ENCODE measurements around the gene ZBTB38. TPM values are rescaled to one million over a fixed set of nuclear protein-coding genes. Genes with fewer than 3 reads are reported as not detected.
A peak's percentile ranks its signal among the peaks of the same experiment; 100 is the strongest.

The ZBTB38 gene
- total and polyA plus RNA-seq, 2 of the 13 experiments (the other 11 are each of a cell fraction or from before 2014, with no cell fraction given): 26.8 to 51.7 TPM

DNA sequence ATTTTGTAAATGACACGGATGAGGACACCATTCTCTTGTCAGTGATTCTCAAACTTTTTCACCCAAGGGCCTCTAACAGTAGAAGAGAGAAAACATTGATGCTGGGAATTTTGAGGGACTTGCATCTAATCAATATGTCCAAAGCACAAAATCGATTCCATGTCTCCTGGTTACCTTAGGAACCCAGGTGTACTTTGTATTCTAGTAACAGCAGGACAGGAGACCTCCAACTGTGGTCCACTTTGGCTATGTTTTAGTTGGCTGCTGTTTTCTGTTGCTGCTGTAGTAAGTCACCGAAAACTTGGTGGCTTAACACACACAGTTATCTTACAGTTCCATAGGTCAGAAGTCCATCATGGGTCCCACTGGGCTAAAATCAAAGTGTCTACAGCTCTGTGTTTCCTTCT is 24.4 kb upstream of the ZBTB38 start (continued):
- no peak for TF ChIP-seq TAF15 (IDR thresholded peaks at IDR 0.05; ENCODE audit: low read depth, low read length, poor library complexity, severe bottlenecking)
- no peak for TF ChIP-seq MYNN (CRISPR knock-in tag; IDR thresholded peaks at IDR 0.05; ENCODE audit: low read depth)
- peak; percentile 75 for TF ChIP-seq GATAD2A (CRISPR knock-in tag; IDR thresholded peaks at IDR 0.05)
- TF ChIP-seq ZNF619 (CRISPR knock-in tag; IDR thresholded peaks at IDR 0.05): no peak
- TF ChIP-seq DMAP1 (CRISPR knock-in tag; IDR thresholded peaks at IDR 0.05): no peak
- TF ChIP-seq STAG1 (CRISPR knock-in tag; IDR thresholded peaks at IDR 0.05): no peak
- TF ChIP-seq CREB1 (IDR thresholded peaks at IDR 0.05): no peak
- TF ChIP-seq CREB1 (CRISPR knock-in tag; IDR thresholded peaks at IDR 0.05): 0 out of 2 replicates have a peak, but pooled peaks have one; percentile 28
- TF ChIP-seq ZNF674 (CRISPR knock-in tag; IDR thresholded peaks at IDR 0.05; ENCODE audit: low read depth): no peak
- TF ChIP-seq, protein P1, sequence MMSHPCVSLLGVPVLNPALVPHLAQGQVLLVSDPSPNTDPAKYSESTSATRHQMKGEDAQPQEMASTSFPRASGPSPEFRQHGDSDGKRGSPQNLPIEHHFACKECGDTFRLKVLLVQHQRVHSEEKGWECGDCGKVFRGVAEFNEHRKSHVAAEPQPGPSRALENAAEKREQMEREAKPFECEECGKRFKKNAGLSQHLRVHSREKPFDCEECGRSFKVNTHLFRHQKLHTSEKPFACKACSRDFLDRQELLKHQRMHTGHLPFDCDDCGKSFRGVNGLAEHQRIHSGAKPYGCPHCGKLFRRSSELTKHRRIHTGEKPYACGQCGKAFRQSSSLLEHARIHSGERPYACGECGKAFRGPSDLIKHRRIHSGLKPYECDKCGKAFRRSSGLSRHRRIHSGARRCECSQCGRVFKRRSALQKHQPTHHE (CRISPR knock-in tag; IDR thresholded peaks at IDR 0.05; ENCODE audit: borderline replicate concordance): no peak
- TF ChIP-seq SIN3A (IDR thresholded peaks at IDR 0.05; ENCODE audit: borderline replicate concordance, low read depth, low read length): no peak
- TF ChIP-seq, protein P2, sequence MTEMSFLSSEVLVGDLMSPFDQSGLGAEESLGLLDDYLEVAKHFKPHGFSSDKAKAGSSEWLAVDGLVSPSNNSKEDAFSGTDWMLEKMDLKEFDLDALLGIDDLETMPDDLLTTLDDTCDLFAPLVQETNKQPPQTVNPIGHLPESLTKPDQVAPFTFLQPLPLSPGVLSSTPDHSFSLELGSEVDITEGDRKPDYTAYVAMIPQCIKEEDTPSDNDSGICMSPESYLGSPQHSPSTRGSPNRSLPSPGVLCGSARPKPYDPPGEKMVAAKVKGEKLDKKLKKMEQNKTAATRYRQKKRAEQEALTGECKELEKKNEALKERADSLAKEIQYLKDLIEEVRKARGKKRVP (CRISPR knock-in tag; IDR thresholded peaks at IDR 0.05): no peak
- TF ChIP-seq ZNF326 (CRISPR knock-in tag; IDR thresholded peaks at IDR 0.05; ENCODE audit: borderline replicate concordance): no peak
- no peak for TF ChIP-seq ZNF383 (CRISPR knock-in tag; IDR thresholded peaks at IDR 0.05; ENCODE audit: borderline replicate concordance)
- TF ChIP-seq, protein P3, sequence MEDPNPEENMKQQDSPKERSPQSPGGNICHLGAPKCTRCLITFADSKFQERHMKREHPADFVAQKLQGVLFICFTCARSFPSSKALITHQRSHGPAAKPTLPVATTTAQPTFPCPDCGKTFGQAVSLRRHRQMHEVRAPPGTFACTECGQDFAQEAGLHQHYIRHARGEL (CRISPR knock-in tag; IDR thresholded peaks at IDR 0.05): no peak
- no peak for TF ChIP-seq DR1 (CRISPR knock-in tag; IDR thresholded peaks at IDR 0.05)
- TF ChIP-seq, protein P4, sequence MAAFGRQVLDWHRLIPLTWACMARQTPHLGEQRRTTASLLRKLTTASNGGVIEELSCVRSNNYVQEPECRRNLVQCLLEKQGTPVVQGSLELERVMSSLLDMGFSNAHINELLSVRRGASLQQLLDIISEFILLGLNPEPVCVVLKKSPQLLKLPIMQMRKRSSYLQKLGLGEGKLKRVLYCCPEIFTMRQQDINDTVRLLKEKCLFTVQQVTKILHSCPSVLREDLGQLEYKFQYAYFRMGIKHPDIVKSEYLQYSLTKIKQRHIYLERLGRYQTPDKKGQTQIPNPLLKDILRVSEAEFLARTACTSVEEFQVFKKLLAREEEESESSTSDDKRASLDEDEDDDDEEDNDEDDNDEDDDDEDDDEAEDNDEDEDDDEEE (CRISPR knock-in tag; IDR thresholded peaks at IDR 0.05): no peak
- no peak for TF ChIP-seq JUN (CRISPR knock-in tag; IDR thresholded peaks at IDR 0.05)
- peak; percentile 70; the same call in 1 of the 2 replicates for TF ChIP-seq HNF4G (IDR thresholded peaks at IDR 0.05; ENCODE audit: borderline replicate concordance, low read depth, low read length)
- no peak for TF ChIP-seq HNF4G (CRISPR knock-in tag; IDR thresholded peaks at IDR 0.05; ENCODE audit: borderline replicate concordance, low read depth)
- TF ChIP-seq, protein P5, sequence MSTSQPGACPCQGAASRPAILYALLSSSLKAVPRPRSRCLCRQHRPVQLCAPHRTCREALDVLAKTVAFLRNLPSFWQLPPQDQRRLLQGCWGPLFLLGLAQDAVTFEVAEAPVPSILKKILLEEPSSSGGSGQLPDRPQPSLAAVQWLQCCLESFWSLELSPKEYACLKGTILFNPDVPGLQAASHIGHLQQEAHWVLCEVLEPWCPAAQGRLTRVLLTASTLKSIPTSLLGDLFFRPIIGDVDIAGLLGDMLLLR (CRISPR knock-in tag; IDR thresholded peaks at IDR 0.05): no peak
- TF ChIP-seq, protein P6, sequence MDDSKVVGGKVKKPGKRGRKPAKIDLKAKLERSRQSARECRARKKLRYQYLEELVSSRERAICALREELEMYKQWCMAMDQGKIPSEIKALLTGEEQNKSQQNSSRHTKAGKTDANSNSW (CRISPR knock-in tag; IDR thresholded peaks at IDR 0.05; ENCODE audit: borderline replicate concordance): no peak
- no peak for TF ChIP-seq ZNF558 (CRISPR knock-in tag; IDR thresholded peaks at IDR 0.05; ENCODE audit: borderline replicate concordance)
- TF ChIP-seq, protein P7, sequence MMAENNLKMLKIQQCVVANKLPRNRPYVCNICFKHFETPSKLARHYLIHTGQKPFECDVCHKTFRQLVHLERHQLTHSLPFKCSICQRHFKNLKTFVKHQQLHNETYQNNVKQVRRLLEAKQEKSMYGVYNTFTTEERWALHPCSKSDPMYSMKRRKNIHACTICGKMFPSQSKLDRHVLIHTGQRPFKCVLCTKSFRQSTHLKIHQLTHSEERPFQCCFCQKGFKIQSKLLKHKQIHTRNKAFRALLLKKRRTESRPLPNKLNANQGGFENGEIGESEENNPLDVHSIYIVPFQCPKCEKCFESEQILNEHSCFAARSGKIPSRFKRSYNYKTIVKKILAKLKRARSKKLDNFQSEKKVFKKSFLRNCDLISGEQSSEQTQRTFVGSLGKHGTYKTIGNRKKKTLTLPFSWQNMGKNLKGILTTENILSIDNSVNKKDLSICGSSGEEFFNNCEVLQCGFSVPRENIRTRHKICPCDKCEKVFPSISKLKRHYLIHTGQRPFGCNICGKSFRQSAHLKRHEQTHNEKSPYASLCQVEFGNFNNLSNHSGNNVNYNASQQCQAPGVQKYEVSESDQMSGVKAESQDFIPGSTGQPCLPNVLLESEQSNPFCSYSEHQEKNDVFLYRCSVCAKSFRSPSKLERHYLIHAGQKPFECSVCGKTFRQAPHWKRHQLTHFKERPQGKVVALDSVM (CRISPR knock-in tag; IDR thresholded peaks at IDR 0.05): no peak
- TF ChIP-seq EHMT2 (IDR thresholded peaks at IDR 0.05; ENCODE audit: borderline replicate concordance, low read depth, low read length): no peak

All from HepG2 (cell line).